ENCODE data around the gene SLC25A23. TPM values are rescaled to one million over a fixed set of nuclear protein-coding genes. Genes with fewer than 3 reads are reported as not detected.

Gene SLC25A23
- total RNA-seq, 1 donor from 2014 or later = 41.8 TPM

DNA sequence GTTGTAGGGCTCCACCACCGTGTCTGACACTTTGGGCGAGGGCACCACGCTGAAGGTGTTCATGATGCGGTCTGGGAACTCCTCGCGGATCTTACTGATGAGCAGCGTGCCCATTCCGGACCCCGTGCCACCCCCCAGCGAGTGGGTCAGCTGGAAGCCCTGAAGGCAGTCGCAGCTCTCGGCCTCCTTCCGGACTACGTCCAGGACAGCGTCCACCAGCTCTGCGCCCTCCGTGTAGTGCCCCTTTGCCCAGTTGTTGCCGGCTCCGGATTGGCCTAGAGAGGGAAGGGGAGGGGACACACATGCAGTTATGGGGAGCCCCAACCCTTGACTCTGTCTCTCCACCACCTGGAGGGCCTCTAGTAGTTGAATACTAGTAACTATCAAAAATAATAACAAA is 36.4 kb upstream of the SLC25A23 start:
- Histone ChIP-seq H3K9me3 (ENCODE audit: insufficient read depth, low read depth, low read length) (no peaks in the 10 kb centered on the region), H3K27ac (ENCODE audit: low read depth, low read length) (no peak overlapping the region), H4K20me1 (ENCODE audit: insufficient read depth, low read length) (no peaks in the 10 kb centered on the region), H3K79me2 (ENCODE audit: insufficient read depth, low read length) (no peaks in the 10 kb centered on the region), H2AFZ (ENCODE audit: low read depth, low read length) (no peak overlapping the region), H3K4me2 (ENCODE audit: low read length) (no peak overlapping the region), H3K27me3 (ENCODE audit: insufficient read depth, low read length) (peaks cover 7% of the 10 kb centered on the region), H3K4me1 (ENCODE audit: insufficient read depth, low read length) (no peaks in the 10 kb centered on the region), H3K36me3 (ENCODE audit: insufficient read depth, low read length) (no peaks in the 10 kb centered on the region), H3K9ac (ENCODE audit: low read length) (no peak overlapping the region), H3K4me3 (ENCODE audit: insufficient read depth, low read depth, low read length) (no peak overlapping the region)
- FAIRE-seq = no peak
- peaks cover 8% of the 10 kb centered on the region for H3K9me3 Mint-ChIP-seq (ENCODE audit: unreplicated experiment)
- peaks cover 12% of the 10 kb centered on the region for H3K27me3 Mint-ChIP-seq (ENCODE audit: low read depth, unreplicated experiment)
- no peaks in the 10 kb centered on the region for H3K4me1 Mint-ChIP-seq (ENCODE audit: low read depth, unreplicated experiment)
- DNase-seq (ENCODE audit: low read depth) = no peak
- no peak overlapping the region for H3K27ac Mint-ChIP-seq (ENCODE audit: unreplicated experiment)
- H3K4me3 Mint-ChIP-seq (ENCODE audit: unreplicated experiment) = no peak overlapping the region
- H3K36me3 Mint-ChIP-seq (ENCODE audit: low read depth, unreplicated experiment) = no peaks in the 10 kb centered on the region
- TF ChIP-seq EZH2 (IDR thresholded peaks at IDR 0.05; ENCODE audit: insufficient read depth, low read length) = no peak
- TF ChIP-seq, protein P1, sequence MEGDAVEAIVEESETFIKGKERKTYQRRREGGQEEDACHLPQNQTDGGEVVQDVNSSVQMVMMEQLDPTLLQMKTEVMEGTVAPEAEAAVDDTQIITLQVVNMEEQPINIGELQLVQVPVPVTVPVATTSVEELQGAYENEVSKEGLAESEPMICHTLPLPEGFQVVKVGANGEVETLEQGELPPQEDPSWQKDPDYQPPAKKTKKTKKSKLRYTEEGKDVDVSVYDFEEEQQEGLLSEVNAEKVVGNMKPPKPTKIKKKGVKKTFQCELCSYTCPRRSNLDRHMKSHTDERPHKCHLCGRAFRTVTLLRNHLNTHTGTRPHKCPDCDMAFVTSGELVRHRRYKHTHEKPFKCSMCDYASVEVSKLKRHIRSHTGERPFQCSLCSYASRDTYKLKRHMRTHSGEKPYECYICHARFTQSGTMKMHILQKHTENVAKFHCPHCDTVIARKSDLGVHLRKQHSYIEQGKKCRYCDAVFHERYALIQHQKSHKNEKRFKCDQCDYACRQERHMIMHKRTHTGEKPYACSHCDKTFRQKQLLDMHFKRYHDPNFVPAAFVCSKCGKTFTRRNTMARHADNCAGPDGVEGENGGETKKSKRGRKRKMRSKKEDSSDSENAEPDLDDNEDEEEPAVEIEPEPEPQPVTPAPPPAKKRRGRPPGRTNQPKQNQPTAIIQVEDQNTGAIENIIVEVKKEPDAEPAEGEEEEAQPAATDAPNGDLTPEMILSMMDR (IDR thresholded peaks at IDR 0.05; ENCODE audit: insufficient read depth, low read depth, low read length) = no peak

DNA sequence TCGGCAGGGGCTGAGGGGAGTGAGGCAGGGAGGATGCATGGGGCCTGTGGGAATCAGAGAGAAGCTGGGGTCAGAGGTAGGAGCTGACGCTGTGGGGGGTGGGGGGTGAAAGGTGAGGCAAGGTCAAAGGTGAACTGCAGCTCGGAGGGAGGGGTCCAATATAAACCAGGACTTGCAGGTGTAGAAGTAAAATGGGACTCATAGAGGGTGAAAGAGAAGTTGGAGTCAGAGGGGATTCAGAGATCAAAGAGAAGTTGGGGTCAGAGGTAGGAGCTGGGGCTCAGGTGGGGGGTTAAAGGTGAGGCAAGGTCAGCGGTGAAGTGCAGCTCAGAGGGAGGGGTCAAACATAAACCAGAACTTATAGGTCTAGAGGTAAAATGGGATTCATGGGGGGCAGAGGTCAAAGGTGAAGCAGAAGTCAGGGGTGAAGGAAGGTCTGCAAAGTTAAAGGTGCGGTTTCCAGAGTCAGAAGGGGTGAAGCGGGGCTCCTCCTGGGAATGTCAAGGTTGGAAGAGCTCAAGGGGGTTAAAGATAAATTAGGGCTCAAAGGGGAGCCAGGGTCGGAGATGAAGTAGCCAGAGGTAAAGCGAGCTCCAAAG is 34.9 kb upstream of the SLC25A23 start:
- Histone ChIP-seq H3K4me3 (ENCODE audit: insufficient read depth, low read depth, low read length) (no peak overlapping the region), H2AFZ (ENCODE audit: low read depth, low read length) (no peak overlapping the region), H3K9me3 (ENCODE audit: insufficient read depth, low read depth, low read length) (no peaks in the 10 kb centered on the region), H4K20me1 (ENCODE audit: insufficient read depth, low read length) (no peaks in the 10 kb centered on the region), H3K9ac (ENCODE audit: low read length) (no peak overlapping the region), H3K4me2 (ENCODE audit: low read length) (no peak overlapping the region), H3K36me3 (ENCODE audit: insufficient read depth, low read length) (no peaks in the 10 kb centered on the region), H3K4me1 (ENCODE audit: insufficient read depth, low read length) (no peaks in the 10 kb centered on the region), H3K27ac (ENCODE audit: low read depth, low read length) (no peak overlapping the region), H3K79me2 (ENCODE audit: insufficient read depth, low read length) (no peaks in the 10 kb centered on the region), H3K27me3 (ENCODE audit: insufficient read depth, low read length) (peaks cover 2% of the 10 kb centered on the region)
- no peak for TF ChIP-seq EZH2 (IDR thresholded peaks at IDR 0.05; ENCODE audit: insufficient read depth, low read length)
- TF ChIP-seq, protein P1 (IDR thresholded peaks at IDR 0.05; ENCODE audit: insufficient read depth, low read depth, low read length) = no peak
- no peaks in the 10 kb centered on the region for H3K36me3 Mint-ChIP-seq (ENCODE audit: low read depth, unreplicated experiment)
- H3K4me1 Mint-ChIP-seq (ENCODE audit: low read depth, unreplicated experiment) = no peaks in the 10 kb centered on the region
- no peak overlapping the region for H3K27ac Mint-ChIP-seq (ENCODE audit: unreplicated experiment)
- peaks cover 12% of the 10 kb centered on the region for H3K27me3 Mint-ChIP-seq (ENCODE audit: low read depth, unreplicated experiment)
- FAIRE-seq (no peak), DNase-seq (ENCODE audit: low read depth) (no peak)
- H3K9me3 Mint-ChIP-seq (ENCODE audit: unreplicated experiment) = peaks cover 8% of the 10 kb centered on the region
- H3K4me3 Mint-ChIP-seq (ENCODE audit: unreplicated experiment) = no peak overlapping the region

DNA sequence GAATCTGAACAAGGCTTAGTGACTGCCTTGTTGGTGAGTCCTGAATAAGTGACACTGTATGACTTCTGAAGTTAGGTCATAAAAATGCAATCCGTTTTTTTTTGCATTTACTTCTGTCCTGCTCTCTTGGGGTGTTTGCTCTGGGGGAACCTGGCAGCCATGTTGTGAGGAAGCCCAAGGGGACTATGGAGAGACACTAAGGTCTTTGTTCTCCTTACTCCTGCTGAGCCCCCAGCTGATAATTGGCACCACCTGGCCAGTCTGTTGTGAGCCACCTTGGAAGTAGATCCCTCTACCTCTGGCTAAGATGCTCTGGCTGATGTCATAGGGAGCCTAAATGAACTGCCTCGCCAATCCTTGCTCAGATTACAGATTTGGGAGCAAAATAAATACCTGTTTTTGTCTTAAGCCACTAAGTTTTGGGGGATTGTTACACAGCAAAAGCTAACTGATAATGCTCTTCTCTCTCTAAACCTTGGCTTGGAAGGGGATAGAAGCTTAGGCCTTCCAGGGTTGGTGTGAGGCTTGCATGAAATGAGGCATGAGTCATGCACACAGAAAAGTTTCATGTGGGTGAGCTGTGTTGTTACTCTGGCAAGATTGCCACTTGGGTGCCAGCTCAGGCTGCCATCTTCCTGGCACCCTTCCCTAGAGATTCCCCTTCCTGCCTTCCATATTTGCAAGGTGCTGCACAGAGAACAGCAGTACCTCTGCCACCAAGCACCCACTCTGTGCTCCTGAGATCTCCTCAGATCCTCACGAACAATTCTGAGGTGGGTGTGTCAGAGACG is 32.4 kb upstream of the SLC25A23 start:
- H3K4me2 ChIP-seq (ENCODE audit: low read length) = no peak overlapping the region
- H3K36me3 ChIP-seq (ENCODE audit: insufficient read depth, low read length) = no peaks in the 10 kb centered on the region
- DNase-seq (ENCODE audit: low read depth) (no peak), FAIRE-seq (no peak)
- Mint-ChIP-seq H3K4me1 (ENCODE audit: low read depth, unreplicated experiment) (no peaks in the 10 kb centered on the region), H3K27me3 (ENCODE audit: low read depth, unreplicated experiment) (peaks cover 11% of the 10 kb centered on the region), H3K36me3 (ENCODE audit: low read depth, unreplicated experiment) (no peaks in the 10 kb centered on the region), H3K27ac (ENCODE audit: unreplicated experiment) (no peak overlapping the region), H3K4me3 (ENCODE audit: unreplicated experiment) (no peak overlapping the region), H3K9me3 (ENCODE audit: unreplicated experiment) (peaks cover 6% of the 10 kb centered on the region)
- H3K79me2 ChIP-seq (ENCODE audit: insufficient read depth, low read length) = no peaks in the 10 kb centered on the region
- H3K27ac ChIP-seq (ENCODE audit: low read depth, low read length) = no peak overlapping the region
- H3K4me1 ChIP-seq (ENCODE audit: insufficient read depth, low read length) = no peaks in the 10 kb centered on the region
- no peaks in the 10 kb centered on the region for H4K20me1 ChIP-seq (ENCODE audit: insufficient read depth, low read length)
- no peak for TF ChIP-seq EZH2 (IDR thresholded peaks at IDR 0.05; ENCODE audit: insufficient read depth, low read length)
- TF ChIP-seq, protein P1 (IDR thresholded peaks at IDR 0.05; ENCODE audit: insufficient read depth, low read depth, low read length) = no peak
- no peaks in the 10 kb centered on the region for H3K27me3 ChIP-seq (ENCODE audit: insufficient read depth, low read length)
- H2AFZ ChIP-seq (ENCODE audit: low read depth, low read length) = no peak overlapping the region
- H3K4me3 ChIP-seq (ENCODE audit: insufficient read depth, low read depth, low read length) = no peak overlapping the region
- no peaks in the 10 kb centered on the region for H3K9me3 ChIP-seq (ENCODE audit: insufficient read depth, low read depth, low read length)
- no peak overlapping the region for H3K9ac ChIP-seq (ENCODE audit: low read length)

All from astrocyte (in vitro differentiated cells and primary cell).